Measurements from ENCODE around the gene C1orf21. TPM values are rescaled to one million over a fixed set of nuclear protein-coding genes. Genes with fewer than 3 reads are reported as not detected.

Gene C1orf21
- total and polyA plus RNA-seq, 5 experiments from 2014 or later = 0.60 to 30.9 (median 0.84) TPM

GRCh38 chr1:184553845-184554244 is 167.0 kb downstream of the C1orf21 start:
- H3K27me3 Mint-ChIP-seq = peaks cover 0 to 13% (median 4%) of the 10 kb centered on the region in 5 donors
- H3K4me3 Mint-ChIP-seq = no peak overlapping the region
- POLR2A ChIA-PET = no interaction called here
- no peaks in the 10 kb centered on the region for H3K36me3 Mint-ChIP-seq
- no peak for ATAC-seq
- no peaks in the 10 kb centered on the region for H3K9me3 Mint-ChIP-seq
- DNase-seq = no peak
- no peaks in the 10 kb centered on the region for H3K4me1 Mint-ChIP-seq
- H3K27ac Mint-ChIP-seq = no peak overlapping the region

- Mint-ChIP-seq H3K4me1 (no peaks in the 10 kb centered on the region), H3K27me3 (peaks cover 0 to 13% (median 4%) of the 10 kb centered on the region in 5 donors), H3K4me3 (no peak overlapping the region), H3K36me3 (no peaks in the 10 kb centered on the region), H3K9me3 (peaks cover 0 to 9% (median 0%) of the 10 kb centered on the region in 9 donors), H3K27ac (no peak overlapping the region)
- POLR2A ChIA-PET = no interaction called here
- DNase-seq (no peak), ATAC-seq (no peak)
Measured at GRCh38 chr1:184555665-184556641, 169.1 kb downstream of the C1orf21 start.

- POLR2A ChIA-PET = no interaction called here
- DNase-seq (no peak), ATAC-seq (no peak)
- Mint-ChIP-seq H3K4me1 (no peaks in the 10 kb centered on the region), H3K27me3 (peaks cover 0 to 13% (median 4%) of the 10 kb centered on the region in 5 donors), H3K9me3 (peaks cover 0 to 9% (median 0%) of the 10 kb centered on the region in 9 donors), H3K36me3 (no peaks in the 10 kb centered on the region), H3K27ac (no peak overlapping the region), H3K4me3 (no peak overlapping the region)
Measured at GRCh38 chr1:184556665-184557064, 169.8 kb downstream of the C1orf21 start.

GRCh38 chr1:184557423-184558347 is 170.9 kb downstream of the C1orf21 start:
- no peaks in the 10 kb centered on the region for H3K36me3 Mint-ChIP-seq
- no peak for DNase-seq
- no peak for ATAC-seq
- peaks cover 0 to 13% (median 4%) of the 10 kb centered on the region in 5 donors for H3K27me3 Mint-ChIP-seq
- peaks cover 0 to 9% (median 0%) of the 10 kb centered on the region in 9 donors for H3K9me3 Mint-ChIP-seq
- POLR2A ChIA-PET = no interaction called here
- H3K27ac Mint-ChIP-seq = no peak overlapping the region
- H3K4me3 Mint-ChIP-seq = no peak overlapping the region
- peaks cover 0 to 5% (median 0%) of the 10 kb centered on the region in 4 donors for H3K4me1 Mint-ChIP-seq

GRCh38 chr1:184558691-184559090 is 171.9 kb downstream of the C1orf21 start:
- Mint-ChIP-seq H3K4me3 (no peak overlapping the region), H3K27ac (no peak overlapping the region), H3K9me3 (peaks cover 0 to 9% (median 0%) of the 10 kb centered on the region in 9 donors), H3K36me3 (no peaks in the 10 kb centered on the region), H3K4me1 (peaks cover 0 to 5% (median 0%) of the 10 kb centered on the region in 4 donors), H3K27me3 (peaks cover 0 to 15% (median 4%) of the 10 kb centered on the region in 5 donors)
- no peak for DNase-seq
- ATAC-seq = no peak
- POLR2A ChIA-PET = no interaction called here

GRCh38 chr1:184559117-184559713 is 172.4 kb downstream of the C1orf21 start:
- peaks cover 0 to 5% (median 0%) of the 10 kb centered on the region in 4 donors for H3K4me1 Mint-ChIP-seq
- DNase-seq = no peak
- no peak overlapping the region for H3K4me3 Mint-ChIP-seq
- peaks cover 0 to 12% (median 4%) of the 10 kb centered on the region in 5 donors for H3K27me3 Mint-ChIP-seq
- no peak overlapping the region for H3K27ac Mint-ChIP-seq
- H3K9me3 Mint-ChIP-seq = peaks cover 0 to 9% (median 0%) of the 10 kb centered on the region in 9 donors
- no peaks in the 10 kb centered on the region for H3K36me3 Mint-ChIP-seq
- ATAC-seq = no peak
- POLR2A ChIA-PET = no interaction called here

- peaks cover 0 to 7% (median 0%) of the 10 kb centered on the region in 4 donors for H3K4me1 Mint-ChIP-seq
- no peak overlapping the region for H3K4me3 Mint-ChIP-seq
- no peak for ATAC-seq
Measured at GRCh38 chr1:184562806-184563205, 176.0 kb downstream of the C1orf21 start.

GRCh38 chr1:184563308-184563707 is 176.5 kb downstream of the C1orf21 start:
- Mint-ChIP-seq H3K36me3 (no peaks in the 10 kb centered on the region), H3K4me1 (peaks cover 0 to 9% (median 0%) of the 10 kb centered on the region in 4 donors), H3K4me3 (no peak overlapping the region), H3K27me3 (peaks cover 0 to 4% (median 2%) of the 10 kb centered on the region in 5 donors), H3K9me3 (peaks cover 0 to 9% (median 0%) of the 10 kb centered on the region in 9 donors), H3K27ac (no peak overlapping the region)
- no peak for DNase-seq
- no peak for ATAC-seq
- POLR2A ChIA-PET = no interaction called here

More at GRCh38 chr1:184562806-184563205, 176.0 kb downstream of the C1orf21 start:
- peaks cover 0 to 6% (median 2%) of the 10 kb centered on the region in 5 donors for H3K27me3 Mint-ChIP-seq
- H3K27ac Mint-ChIP-seq = no peak overlapping the region
- no peak for DNase-seq
- no peaks in the 10 kb centered on the region for H3K36me3 Mint-ChIP-seq
- peaks cover 0 to 9% (median 0%) of the 10 kb centered on the region in 9 donors for H3K9me3 Mint-ChIP-seq
- POLR2A ChIA-PET = no interaction called here

GRCh38 chr1:184567009-184567408 is 180.2 kb downstream of the C1orf21 start:
- POLR2A ChIA-PET = no interaction called here
- H3K36me3 Mint-ChIP-seq = no peaks in the 10 kb centered on the region

GRCh38 chr1:184567637-184568036 is 180.8 kb downstream of the C1orf21 start:
- peaks cover 0 to 9% (median 8%) of the 10 kb centered on the region in 5 donors for H3K27me3 Mint-ChIP-seq
- POLR2A ChIA-PET = no interaction called here
- no peak overlapping the region for H3K4me3 Mint-ChIP-seq
- H3K36me3 Mint-ChIP-seq = no peaks in the 10 kb centered on the region
- DNase-seq (no peak), ATAC-seq (no peak)
- peaks cover 0 to 4% (median 0%) of the 10 kb centered on the region in 4 donors for H3K4me1 Mint-ChIP-seq
- H3K27ac Mint-ChIP-seq = no peak overlapping the region
- peaks cover 0 to 2% (median 0%) of the 10 kb centered on the region in 9 donors for H3K9me3 Mint-ChIP-seq

More at GRCh38 chr1:184567009-184567408, 180.2 kb downstream of the C1orf21 start:
- ATAC-seq = no peak
- DNase-seq = no peak
- Mint-ChIP-seq H3K9me3 (peaks cover 0 to 2% (median 0%) of the 10 kb centered on the region in 9 donors), H3K27me3 (peaks cover 2 to 9% (median 8%) of the 10 kb centered on the region in 5 donors), H3K4me1 (peaks cover 0 to 9% (median 0%) of the 10 kb centered on the region in 4 donors), H3K4me3 (no peak overlapping the region), H3K27ac (no peak overlapping the region)

GRCh38 chr1:184568148-184568547 is 181.3 kb downstream of the C1orf21 start:
- Mint-ChIP-seq H3K9me3 (peaks cover 0 to 2% (median 0%) of the 10 kb centered on the region in 9 donors), H3K27me3 (peaks cover 0 to 9% (median 5%) of the 10 kb centered on the region in 5 donors), H3K4me3 (no peak overlapping the region), H3K27ac (no peak overlapping the region), H3K36me3 (no peaks in the 10 kb centered on the region), H3K4me1 (peaks cover 0 to 4% (median 0%) of the 10 kb centered on the region in 4 donors)
- ATAC-seq (no peak), DNase-seq (no peak)
- POLR2A ChIA-PET = no interaction called here

GRCh38 chr1:184569106-184569505 is 182.3 kb downstream of the C1orf21 start:
- POLR2A ChIA-PET = no interaction called here
- Mint-ChIP-seq H3K36me3 (no peaks in the 10 kb centered on the region), H3K4me1 (peaks cover 0 to 4% (median 0%) of the 10 kb centered on the region in 4 donors), H3K4me3 (no peak overlapping the region), H3K27ac (no peak overlapping the region), H3K9me3 (peaks cover 0 to 2% (median 0%) of the 10 kb centered on the region in 9 donors), H3K27me3 (peaks cover 0 to 9% (median 4%) of the 10 kb centered on the region in 5 donors)
- DNase-seq (no peak), ATAC-seq (no peak)
